Erythroblast (primary cell): Measurements from ENCODE around the gene ARHGAP36.

Source experiments
- GATA1 ChIP-seq: IDR thresholded peaks from 2 replicates; pipeline ENCODE4 v1.6.1; 2011; ENCODE audit warnings: low read depth, mild to moderate bottlenecking, control low read depth, low read length, moderate library complexity
- POLR2A ChIP-seq: IDR thresholded peaks from 2 replicates; pipeline ENCODE4 v1.6.1; 2011; ENCODE audit warnings: mild to moderate bottlenecking, low read length

DNA sequence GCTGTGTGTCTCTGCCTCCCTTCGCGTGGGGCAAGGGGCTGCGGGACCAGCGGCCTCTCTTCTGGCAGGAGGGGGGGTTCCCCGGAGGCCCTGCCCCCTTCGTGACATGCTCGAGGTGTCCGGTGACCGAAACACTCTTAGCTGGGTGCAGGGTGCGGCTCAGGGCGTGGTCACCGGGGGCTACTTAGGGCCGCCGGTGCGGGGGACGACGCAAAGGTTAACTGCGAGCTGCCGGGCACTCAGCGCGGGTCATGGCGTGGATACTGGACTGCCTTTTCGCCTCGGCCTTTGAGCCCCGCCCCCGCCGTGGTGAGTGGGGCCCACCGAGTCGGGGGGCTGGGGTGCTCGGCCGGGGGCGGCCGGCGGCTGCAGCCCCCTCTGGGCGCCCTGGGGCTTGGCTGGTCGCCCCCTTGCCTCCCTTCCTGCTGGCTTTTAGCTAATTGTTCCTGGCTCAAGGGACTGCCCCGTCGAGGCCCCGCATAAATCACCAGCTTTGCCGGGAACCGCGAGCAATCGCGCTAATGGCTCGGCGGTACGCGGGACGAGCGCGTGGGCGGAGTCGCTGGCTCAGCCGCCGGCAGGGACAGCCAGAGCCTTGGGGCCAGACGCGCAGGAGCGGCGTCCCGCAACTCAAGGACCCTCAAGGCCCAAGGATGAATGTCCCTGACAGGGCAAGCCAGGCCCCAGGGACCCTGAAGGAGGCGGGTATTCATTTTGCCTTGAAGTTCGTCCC lies at the start of gene ARHGAP36:
- no peak for TF ChIP-seq POLR2A
- no peak for TF ChIP-seq GATA1
